GM13976 (cell line): ENCODE results near the gene PARP3.
"Not testable (repeated sequence)": the region's sequence is repeated elsewhere in the genome, so short reads cannot be mapped to it uniquely, and the experiment has no call there.

Experiments
- DNase-seq: peaks from one replicate; pipeline ENCODE4 v3.0.0; 2012; ENCODE audit warnings: low spot score
- in situ Hi-C: fragments of 300-500 bp; cut with MboI; formaldehyde crosslinking; loops from one replicate; pipeline ENCODE4 v1.12.0; 2022; ENCODE audit warnings: low sequenced_read_pairs, mixed read lengths, inconsistent platforms; ENCODE audit not compliant: unreplicated experiment
- TF ChIP-seq, protein P1 (sequence below): IDR thresholded peaks from 2 replicates; pipeline ENCODE4 v1.5.1; 2012; ENCODE audit warnings: borderline replicate concordance, mild to moderate bottlenecking; ENCODE audit not compliant: insufficient read depth; ENCODE audit errors: extremely low read depth, missing control alignments, control extremely low read depth

PARP3 gene

GRCh38 chr3:51904034-51904823 is 37.9 kb upstream of the PARP3 start:
- no peak for DNase-seq
- in situ Hi-C loops: no loop called here
- TF ChIP-seq, protein P1, sequence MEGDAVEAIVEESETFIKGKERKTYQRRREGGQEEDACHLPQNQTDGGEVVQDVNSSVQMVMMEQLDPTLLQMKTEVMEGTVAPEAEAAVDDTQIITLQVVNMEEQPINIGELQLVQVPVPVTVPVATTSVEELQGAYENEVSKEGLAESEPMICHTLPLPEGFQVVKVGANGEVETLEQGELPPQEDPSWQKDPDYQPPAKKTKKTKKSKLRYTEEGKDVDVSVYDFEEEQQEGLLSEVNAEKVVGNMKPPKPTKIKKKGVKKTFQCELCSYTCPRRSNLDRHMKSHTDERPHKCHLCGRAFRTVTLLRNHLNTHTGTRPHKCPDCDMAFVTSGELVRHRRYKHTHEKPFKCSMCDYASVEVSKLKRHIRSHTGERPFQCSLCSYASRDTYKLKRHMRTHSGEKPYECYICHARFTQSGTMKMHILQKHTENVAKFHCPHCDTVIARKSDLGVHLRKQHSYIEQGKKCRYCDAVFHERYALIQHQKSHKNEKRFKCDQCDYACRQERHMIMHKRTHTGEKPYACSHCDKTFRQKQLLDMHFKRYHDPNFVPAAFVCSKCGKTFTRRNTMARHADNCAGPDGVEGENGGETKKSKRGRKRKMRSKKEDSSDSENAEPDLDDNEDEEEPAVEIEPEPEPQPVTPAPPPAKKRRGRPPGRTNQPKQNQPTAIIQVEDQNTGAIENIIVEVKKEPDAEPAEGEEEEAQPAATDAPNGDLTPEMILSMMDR: no peak

GRCh38 chr3:51908026-51908425 is 34.1 kb upstream of the PARP3 start:
- in situ Hi-C loops: no loop called here
- no peak for DNase-seq
- TF ChIP-seq, protein P1: no peak

DNA sequence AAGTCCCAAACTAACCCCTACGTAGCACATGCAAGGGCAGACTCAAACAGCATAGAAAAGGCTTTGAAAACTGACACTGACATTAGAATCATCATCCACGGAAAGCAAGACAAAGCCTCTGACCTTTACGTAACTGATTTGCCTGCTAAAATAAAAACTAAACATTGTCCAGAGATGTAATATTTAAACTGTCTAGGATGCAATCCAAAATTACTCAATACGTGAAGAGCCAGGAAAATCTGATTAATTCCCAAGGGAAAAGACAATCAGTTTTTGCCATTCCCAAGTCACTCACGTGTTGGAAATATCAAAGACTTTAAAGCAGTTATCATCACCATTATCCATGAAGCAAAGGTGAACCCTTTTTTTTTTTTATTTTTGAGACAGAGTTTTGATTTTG is 25.7 kb upstream of the PARP3 start:
- no peak for DNase-seq
- TF ChIP-seq, protein P1: no peak
- in situ Hi-C loops: no loop called here

DNA sequence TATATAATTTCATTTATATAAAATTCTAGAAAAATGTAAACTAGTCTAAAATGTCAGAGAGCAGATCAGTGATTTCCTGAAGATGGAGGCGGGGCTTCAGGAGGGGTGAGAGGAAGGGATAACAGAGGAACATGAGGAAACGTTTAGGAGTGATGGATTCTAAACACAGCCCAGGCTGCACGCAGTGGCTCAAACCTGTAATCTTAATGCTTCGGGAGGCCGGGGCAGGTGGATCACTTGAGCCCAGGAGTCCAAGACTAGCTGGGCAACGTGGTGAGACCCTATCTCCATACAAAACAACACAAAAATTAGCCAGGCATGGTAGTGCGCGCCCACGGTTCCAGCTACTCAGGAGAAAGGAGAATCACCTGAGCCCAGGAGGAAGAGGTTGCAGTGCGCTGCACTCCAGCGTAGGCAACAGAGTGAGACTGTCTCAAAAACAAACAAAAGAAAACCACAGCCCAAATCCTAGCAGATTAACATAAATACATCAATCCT is 21.0 kb upstream of the PARP3 start:
- in situ Hi-C loops: no loop called here
- DNase-seq: no peak
- TF ChIP-seq, protein P1: no peak

DNA sequence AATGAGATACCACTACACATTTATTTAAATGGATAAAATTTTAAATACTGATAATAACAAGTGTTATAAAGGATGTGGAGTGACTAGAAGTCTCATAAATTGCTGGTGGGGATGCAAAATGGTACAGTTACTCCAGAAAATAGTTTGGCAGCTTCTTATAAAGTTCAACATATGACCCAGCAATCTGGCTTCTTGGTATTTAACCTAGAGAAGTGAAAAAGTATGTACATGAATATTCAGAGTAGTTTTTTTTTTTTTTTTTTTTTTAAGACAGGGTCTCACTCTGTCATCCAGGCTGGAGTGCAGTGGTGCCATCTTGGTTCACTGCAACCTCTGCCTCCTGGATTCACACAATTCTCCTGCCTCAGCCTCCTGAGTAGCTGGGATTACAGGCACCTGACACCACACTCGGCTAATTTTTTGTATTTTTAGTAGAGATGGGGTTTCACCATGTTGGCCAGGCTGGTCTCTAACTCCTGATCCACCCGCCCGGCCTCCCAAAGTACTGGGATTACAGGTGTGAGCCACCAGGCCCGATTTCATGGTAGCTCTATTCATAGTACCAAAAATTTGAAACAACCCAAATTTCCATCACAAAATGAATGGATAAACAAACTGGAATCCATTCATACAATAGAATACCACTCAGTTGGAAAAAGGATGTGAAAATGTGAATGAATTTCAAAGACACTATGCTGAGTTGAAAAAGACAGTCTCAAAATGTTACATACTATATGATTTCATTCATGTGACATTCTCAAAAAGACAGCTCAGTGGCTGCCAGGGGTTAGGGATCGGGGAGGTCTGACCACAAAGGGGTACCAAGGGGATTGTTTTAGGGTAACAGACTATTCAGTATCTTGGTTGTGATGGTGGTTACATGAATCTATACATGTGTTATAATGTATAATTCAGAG is 14.8 kb upstream of the PARP3 start:
- TF ChIP-seq, protein P1: no peak
- no peak for DNase-seq
- in situ Hi-C loops: no loop called here

DNA sequence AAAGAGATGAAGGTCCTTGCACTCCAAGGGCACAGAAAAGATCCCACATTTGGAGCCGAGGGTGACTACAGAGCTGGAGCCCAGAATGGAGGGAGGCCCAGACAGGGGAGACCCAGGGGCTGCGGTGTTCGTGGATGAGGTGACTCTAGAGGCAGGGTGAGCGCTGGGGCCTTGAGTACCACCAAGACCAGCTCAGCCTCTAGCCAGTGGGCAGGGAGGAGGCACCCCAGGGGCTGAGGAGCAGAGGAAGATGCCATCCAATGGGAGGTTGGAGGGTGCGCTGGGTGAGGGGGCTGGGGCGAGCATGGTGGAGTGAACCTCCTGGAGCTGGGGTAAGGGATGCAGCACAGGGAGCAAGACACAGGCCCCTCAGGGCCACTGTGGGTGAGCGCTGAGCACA is 13.7 kb upstream of the PARP3 start:
- in situ Hi-C loops: no loop called here
- no peak for DNase-seq
- TF ChIP-seq, protein P1: no peak

DNA sequence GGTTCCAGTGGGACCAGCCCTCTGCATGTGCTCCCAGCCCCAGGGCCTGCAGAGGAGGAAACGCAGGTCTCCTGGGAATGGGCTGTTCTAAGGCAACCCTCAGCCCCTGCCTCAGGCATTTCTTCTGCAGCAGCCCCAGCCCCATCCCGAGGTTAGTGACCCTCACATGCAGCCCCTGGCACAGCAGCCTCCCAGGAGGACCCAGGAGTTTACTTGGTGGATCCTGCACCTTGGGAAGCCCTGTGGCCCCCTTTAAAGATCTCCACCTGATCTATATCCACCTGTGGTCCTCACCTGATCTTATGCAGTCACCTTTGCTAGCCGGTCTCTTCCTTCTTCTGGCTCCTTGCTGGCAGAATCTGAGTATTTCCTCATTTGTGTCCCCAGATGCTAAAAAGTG is 13.2 kb upstream of the PARP3 start:
- DNase-seq, in situ Hi-C loops: not testable (repeated sequence)
